Cerebellar cortex (tissue), 1 donor: Measurements from ENCODE around the gene DNAJC9.
A peak's percentile ranks its signal among the peaks of the same experiment; 100 is the strongest.
"Not testable (repeated sequence)": the region's sequence is repeated elsewhere in the genome, so short reads cannot be mapped to it uniquely, and the experiment has no call there.

Experiments
- DNase-seq: peaks from one replicate; pipeline ENCODE4 v3.0.0-alpha.2; 2015; ENCODE audit warnings: low spot score

DNAJC9 gene

GRCh38 chr10:73246646-73247508 is at the start of gene DNAJC9:
Gene DNAJC9 (minus strand): TSS chr10:73247255. CDS start chr10:73247189, 66 bp downstream.
- peak; percentile 91 for DNase-seq

DNA sequence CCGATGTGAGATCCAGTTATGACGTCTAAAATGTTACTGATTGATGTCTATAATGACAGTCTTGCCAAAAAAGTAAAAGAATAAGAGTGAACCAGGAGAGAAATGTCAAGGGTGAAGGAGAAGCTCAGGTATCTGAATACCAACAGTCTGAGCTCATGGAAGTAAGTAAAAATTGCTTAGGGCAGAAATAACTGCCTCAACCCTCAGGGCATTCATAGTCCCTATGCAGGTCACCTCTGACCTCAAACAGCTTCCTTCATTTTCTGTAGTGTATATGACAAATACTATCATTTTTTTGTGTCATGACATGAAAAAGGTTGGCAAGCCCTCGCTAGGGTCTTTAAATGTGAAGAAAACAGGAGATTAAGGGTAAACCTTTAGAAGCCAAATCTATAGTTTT is 46.4 kb upstream of the DNAJC9 start:
- no peak for DNase-seq

DNA sequence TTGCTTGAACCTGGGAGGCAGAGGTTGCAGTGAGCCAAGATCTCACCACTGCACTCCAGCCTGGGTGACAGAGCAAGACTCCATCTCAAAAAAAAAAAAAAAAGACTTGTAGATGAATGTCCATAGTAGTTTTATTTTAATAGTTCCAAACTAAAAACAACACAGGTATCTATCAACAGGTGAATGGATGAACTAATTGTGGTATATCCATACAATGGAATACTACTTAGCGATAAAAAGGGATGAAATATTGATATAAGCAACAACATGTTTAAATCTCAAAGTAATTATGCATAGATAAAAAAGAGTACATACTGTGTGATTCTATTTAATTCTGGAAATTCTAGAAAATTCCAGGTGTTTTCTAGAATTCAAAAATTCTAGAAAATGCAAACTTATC is 42.9 kb upstream of the DNAJC9 start:
- DNase-seq = no peak

- no peak for DNase-seq
Measured at GRCh38 chr10:73287441-73287840, 40.4 kb upstream of the DNAJC9 start.

DNA sequence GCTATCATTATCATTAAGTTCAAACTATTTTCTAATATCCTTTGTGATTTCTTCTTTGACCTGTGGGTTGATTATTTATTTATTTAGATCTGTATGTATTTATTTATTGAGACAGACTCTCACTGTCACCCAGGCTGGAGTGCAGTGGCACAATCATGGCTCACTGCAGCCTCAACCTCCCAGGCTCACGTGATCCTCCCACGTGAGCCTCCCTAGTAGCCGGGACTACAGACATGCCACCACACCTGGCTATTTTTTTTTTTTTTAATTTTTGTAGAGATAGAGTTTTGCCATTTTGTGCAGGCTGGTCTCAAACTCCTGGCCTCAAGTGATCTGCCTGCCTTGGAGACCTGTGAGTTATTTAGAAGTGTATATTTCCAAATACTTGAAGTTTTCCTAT is 34.0 kb upstream of the DNAJC9 start:
- DNase-seq = no peak

- DNase-seq = no peak
Measured at GRCh38 chr10:73264423-73264822, 17.4 kb upstream of the DNAJC9 start.

- DNase-seq = peak; percentile 10
Measured at GRCh38 chr10:73263693-73264347, 16.8 kb upstream of the DNAJC9 start.

DNA sequence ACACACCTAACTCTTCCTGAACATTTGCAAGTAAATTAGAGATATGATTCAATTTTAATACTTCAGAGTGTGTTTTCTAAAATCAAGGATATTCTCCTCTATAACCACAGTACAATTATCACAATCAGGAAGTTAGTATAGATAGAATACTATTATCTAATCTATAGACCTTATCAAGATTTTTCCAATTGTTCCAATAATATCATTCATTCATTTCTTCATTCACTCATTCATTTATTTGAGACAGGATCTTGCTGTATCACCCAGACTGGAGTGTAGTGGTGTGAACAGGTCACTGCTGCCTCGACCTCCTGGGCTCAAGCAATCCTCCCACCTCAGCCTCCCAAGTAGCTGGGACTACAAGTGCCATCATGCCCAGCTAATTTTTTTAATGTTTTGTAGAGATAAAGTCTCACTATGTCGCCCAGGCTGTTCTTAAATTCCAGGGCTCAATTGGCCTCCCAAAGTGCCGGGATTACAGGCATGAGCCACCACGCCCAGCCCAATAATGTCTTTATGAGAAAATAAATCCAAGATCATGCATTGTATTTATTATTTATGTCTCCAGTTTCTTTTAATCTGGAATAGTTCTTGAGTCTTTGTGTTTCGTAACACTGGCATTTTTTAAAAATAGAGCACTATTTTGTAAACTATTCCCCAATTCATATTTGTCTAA is 16.0 kb upstream of the DNAJC9 start:
- DNase-seq = no peak

DNA sequence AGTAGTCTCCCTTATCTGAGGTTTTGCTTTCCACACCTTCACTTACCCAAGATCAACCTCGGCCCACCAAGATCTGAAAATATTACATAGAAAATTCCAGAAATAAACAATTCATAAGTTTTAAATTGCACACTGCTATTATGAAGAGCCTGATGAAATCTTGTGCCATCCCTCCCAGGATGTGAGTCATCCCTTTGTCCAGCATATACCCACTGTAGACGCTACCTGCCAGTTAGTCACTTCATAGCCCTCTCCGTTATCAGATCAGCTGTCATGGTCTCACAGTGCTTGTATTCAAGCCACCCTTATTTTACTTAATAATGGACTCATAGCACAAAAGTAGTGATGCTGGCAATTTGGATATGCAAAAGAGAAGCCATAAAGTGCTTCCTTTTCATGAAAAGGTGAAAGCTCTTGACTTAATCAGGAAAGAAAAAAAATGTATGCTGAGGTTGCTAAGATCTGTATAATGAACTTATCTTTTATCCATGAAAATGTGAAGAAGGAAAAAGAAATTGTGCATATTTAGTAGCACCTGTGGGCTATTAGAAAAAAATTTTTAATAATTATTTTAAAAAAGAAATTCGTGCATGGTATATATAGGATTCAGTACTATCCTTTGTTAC is 15.2 kb upstream of the DNAJC9 start:
- no peak for DNase-seq

GRCh38 chr10:73261362-73261995 is 14.4 kb upstream of the DNAJC9 start:
- no peak for DNase-seq

DNA sequence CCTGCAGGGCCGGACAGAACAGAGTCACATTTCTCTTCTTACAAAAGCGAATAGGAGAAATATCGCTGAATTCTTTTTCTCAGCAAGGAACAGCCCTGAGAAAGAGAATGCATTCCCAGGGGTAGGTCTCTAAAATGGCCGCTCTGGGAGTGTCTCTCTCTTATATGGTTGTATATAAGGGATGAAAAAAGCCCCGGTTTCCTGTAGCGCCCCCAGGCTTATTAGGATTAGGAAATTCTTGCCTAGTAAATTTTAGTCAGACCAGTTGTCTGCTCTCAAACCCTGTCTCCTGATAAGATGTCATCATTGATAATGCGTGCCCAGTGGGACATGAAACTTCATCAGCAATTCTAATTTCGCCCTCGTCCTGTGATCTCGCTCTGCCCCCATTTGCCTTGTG is 11.6 kb upstream of the DNAJC9 start:
- not testable (repeated sequence) for DNase-seq

GRCh38 chr10:73253225-73253555 is 6.1 kb upstream of the DNAJC9 start:
- peak; percentile 29 for DNase-seq

DNA sequence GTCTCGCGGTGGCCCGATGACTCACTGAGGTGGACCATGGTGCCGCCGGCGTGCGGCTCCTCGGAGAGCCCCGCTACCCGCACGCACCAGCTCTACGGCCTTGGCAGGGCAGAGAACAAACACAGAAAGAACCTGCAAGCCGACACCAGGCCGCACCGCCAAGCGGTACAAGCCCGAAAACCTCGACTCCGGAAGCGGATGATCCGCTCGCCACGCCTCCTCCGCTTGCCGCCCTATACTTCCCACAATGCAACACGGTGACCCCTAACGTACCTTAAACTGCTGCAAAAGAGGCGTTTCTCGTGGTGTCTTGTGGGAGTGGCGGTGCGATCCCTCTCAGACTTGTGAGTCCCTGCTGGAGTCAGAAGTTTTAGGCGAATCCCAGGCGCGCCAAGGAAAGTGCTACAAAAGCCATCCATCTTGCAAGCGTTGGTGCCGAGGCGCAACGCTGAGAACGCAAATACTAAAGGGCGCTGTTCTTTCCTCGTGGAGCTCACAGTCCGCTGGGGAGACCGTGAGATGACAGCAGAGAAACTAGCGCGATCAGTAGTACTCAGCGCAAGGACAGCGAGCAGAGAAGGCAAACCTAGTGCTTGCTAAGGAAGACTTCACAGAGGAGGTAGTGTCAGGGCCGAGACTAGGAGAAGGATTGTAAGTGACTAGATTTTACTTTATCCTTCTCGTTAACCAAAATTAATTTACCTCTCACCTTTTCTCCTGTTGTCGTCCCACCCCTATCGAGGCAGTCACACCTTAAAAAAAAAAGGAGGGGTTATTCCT is 5.6 kb upstream of the DNAJC9 start, which contains the start of gene MRPS16:
Gene MRPS16, minus strand, starts transcription at position 200 of the 780 bp plus-strand sequence. Its CDS starts 162 bp downstream, at position 38.
- DNase-seq = peak; percentile 98

GRCh38 chr10:73251683-73252444 is 4.8 kb upstream of the DNAJC9 start:
- DNase-seq = peak; percentile 22

- no peak for DNase-seq
Measured at GRCh38 chr10:73248259-73248724, 1.2 kb upstream of the DNAJC9 start.

- DNase-seq = peak; percentile 16
Measured at GRCh38 chr10:73247509-73248258, 629 bp upstream of the DNAJC9 start.

DNA sequence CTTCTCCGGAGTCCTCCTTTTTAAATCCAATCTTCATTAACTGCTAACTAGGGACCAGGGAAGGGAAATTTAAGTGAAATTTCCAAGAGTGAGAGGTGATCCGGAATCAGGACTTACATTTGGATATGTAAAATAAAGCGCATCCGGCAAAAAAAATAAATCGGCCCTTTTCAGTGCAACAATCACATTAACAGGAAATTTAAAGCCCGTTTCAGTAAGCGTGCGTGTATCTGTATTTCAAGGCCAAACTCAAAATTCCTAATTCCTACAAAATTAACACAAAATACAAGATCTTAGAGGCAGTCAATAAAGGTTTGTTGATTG is 771 bp downstream of the DNAJC9 start:
- no peak for DNase-seq

- DNase-seq = no peak
Measured at GRCh38 chr10:73244866-73245477, 2.1 kb downstream of the DNAJC9 start.

GRCh38 chr10:73239908-73240307 is 7.1 kb downstream of the DNAJC9 start:
- DNase-seq = no peak
